Activated T-cell treated with anti-CD3 and anti-CD28 coated beads, Interleukin-2, amount 50 U/mL, for 4 hours (primary cell): ENCODE data around the gene SHISA7. TPM values are rescaled to one million over a fixed set of nuclear protein-coding genes. Genes with fewer than 3 reads are reported as not detected.

ENCODE experiments used
- ATAC-seq, 2 donors: fragments of 200-7000 bp; cut with Tn5 transposase; one replicate each; pipeline ENCODE4 v1.10.0; 2021
- DNase-seq: peaks from one replicate; pipeline ENCODE4 v3.0.0-alpha.2; 2020
- H3K27me3 Mint-ChIP-seq: one replicate; pipeline ENCODE4 v1.8.0; 2021; ENCODE audit warnings: low read depth, mixed read lengths
- H3K36me3 Mint-ChIP-seq: one replicate; pipeline ENCODE4 v1.8.0; 2022; ENCODE audit warnings: mixed read lengths; ENCODE audit not compliant: insufficient read depth
- H3K4me1 Mint-ChIP-seq: one replicate; pipeline ENCODE4 v1.8.0; 2021; ENCODE audit warnings: low read depth, mixed read lengths
- H3K4me3 Mint-ChIP-seq: one replicate; pipeline ENCODE4 v1.8.0; 2021; ENCODE audit warnings: mild to moderate bottlenecking, moderate library complexity, mixed read lengths
- H3K9me3 Mint-ChIP-seq: one replicate; pipeline ENCODE4 v1.8.0; 2021; ENCODE audit warnings: mixed read lengths
- total RNA-seq, 3 donors: library from RNA; stranded (reverse); gene quantifications; one replicate each; pipeline ENCODE4 v1.2.1, GENCODE V29; 2021

Gene SHISA7
- not detected for total RNA-seq

DNA sequence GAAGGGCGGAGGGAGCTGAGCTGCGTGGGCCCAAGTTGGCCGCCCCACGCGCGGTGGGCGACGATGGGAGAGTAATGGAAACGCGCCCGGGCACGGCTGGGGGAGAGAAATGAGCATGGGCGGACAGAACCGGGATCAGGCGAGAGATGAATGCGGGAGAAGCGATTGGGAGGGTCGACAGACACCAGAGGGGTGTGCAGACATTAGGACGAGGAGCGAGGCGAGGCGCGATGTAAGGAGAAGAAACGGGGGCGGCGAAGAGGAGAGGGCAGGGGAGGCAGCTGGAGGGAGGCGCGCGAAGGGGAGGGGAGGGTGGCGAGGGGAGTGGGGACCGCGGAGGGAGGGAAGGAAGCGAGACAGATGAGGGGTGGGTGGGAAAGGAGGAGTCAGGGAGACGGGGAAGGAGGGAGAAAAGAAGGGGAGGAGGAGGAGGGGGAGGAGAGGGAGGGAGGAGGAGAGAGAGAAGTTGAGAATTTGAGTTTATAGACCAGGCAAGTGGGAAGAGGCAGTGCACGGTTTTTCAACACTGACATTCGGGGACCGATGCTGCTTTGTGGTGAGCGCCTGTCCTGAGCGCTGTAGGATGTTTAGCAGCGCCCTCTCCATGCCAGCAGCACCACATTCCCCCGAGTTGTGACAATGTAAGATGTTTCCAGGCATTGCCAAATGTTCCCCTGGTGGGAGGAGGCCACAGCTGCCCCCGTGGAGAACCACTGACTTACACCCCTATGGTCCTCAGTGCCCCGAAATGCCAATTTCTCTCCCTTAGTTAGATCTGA lies at the start of gene SHISA7:
SHISA7 (minus strand) TSS at position 256 of the 779 bp plus-strand sequence. CDS start 437 bp downstream, outside the sequence.
- peaks cover 67% of the 10 kb centered on the region for H3K27me3 Mint-ChIP-seq
- no peak for DNase-seq
- H3K4me3 Mint-ChIP-seq = peak within 1 kb of the TSS; percentile 26
- no peaks in the 10 kb centered on the region for H3K9me3 Mint-ChIP-seq
- no peaks in the 10 kb centered on the region for H3K36me3 Mint-ChIP-seq
- H3K4me1 Mint-ChIP-seq = peaks cover 22% of the 10 kb centered on the region
- ATAC-seq = no peak

DNA sequence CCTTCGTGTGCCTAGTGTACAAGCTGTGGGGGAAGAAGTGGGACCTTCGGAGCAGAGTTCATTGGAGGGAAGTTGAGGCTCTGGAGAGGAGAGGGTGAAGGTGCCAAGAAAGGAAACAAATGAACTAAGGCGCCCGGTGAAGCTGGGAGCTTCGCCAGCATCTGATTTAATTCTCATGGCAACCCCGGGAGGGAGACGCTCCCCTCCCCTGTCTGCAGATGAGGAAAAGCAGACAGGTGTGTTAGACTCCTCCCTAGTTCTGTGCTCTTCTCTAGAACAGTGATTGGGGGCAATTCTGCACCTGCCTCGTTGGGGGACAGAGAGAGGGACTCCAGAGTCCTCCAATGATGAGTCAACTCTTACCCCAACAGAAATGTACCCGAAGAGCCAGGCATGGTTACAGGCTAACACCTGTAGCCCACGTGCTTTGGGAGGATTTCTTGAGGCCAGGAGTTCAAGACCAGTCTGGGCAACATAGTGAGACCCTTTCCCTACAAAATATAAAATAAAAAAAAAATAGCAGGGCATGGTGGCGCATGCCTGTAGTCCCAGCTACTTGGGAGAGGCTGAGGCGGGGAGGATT lies 49.4 kb upstream of the SHISA7 start:
- Mint-ChIP-seq H3K4me3 (no peak overlapping the region), H3K9me3 (no peaks in the 10 kb centered on the region), H3K36me3 (no peaks in the 10 kb centered on the region)

DNA sequence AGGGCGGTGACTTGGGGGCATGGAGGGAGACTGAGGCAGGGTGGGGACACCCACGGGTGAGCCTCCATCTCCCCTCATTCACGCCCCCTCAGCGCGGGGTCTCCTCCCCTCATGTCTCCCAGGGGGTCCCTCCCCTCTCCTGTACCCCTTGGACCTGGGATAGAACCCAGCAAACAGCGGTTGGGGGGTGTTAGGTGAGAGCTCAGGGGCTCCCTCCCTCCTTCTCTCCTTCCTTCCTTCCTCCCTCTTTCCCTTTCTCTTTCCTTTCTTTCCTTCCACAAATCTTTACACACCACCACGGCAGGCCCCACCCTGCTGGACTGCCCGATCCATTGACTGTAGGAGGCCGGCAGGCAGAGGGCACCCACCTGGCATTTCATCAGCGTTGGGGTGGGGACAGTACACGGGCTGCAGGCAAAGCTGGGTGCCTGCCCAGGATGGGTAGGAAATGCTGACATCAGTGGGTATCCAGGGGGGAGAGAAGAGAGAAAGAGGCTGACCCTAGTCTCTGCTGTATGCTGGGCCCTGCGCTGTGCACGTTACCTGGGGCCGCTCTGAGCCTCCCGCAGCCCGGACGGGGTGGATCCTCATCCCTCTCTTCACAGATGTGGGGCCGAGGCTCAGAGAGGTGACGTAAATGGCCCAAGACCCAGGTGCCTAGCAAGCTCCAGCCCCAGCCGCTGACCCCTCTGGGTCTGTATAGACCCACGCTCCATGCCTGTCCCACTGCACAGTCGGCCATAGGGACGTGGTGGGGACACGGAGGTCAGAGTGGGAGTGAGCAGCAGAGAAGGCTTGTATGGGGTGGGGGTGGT lies 48.7 kb upstream of the SHISA7 start:
- Mint-ChIP-seq H3K4me1 (peaks cover 9% of the 10 kb centered on the region), H3K36me3 (no peaks in the 10 kb centered on the region), H3K9me3 (no peaks in the 10 kb centered on the region), H3K4me3 (no peak overlapping the region), H3K27me3 (peaks cover 7% of the 10 kb centered on the region)
- DNase-seq (no peak), ATAC-seq (no peak)

More for the DNA sequence above, 49.4 kb upstream of the SHISA7 start:
- H3K4me1 Mint-ChIP-seq = peaks cover 3% of the 10 kb centered on the region
- H3K27me3 Mint-ChIP-seq = peaks cover 7% of the 10 kb centered on the region
- no peak for ATAC-seq
- DNase-seq = no peak

DNA sequence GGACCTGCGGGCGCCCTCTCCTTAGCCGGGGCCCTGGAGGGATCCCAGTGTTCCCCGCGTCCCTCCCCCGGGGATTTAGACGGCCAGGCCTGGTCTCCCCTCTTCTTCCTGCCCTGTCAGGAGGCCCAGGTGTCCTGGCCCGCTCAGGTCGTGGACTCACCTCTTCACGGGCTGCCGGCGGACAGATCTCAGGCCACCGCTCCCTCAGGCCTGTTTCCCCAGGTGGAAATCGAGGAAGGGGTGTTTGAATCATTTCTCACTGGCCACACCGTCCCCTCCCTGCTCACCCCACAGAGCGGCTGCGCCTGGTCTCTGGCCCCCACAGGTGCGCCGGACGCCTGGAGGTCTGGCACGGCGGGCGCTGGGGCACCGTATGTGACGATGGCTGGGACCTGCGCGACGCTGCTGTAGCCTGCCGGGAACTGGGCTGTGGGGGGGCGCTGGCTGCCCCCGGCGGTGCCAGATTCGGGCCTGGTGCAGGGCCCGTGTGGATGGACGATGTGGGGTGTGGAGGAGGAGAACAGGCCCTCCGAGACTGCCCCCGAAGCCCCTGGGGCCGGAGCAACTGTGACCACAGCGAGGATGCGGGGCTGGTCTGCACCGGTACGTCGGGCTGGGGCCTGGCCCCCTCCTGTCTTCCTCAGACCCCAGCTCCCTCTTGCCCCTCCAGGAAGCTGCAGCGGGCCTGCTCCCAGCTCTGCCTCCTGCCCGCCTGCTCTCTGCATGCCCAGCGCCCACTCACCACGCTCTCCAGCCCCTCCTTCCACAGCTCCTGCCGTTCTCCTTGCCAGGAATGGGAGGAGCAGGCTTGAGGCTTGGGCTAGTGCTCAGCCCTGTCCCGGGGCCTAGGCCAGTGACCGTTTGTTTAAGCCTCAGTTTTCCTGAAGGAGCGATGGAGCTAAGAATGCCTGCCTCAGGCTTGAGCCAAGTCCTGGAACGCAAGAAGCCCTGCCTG lies 47.7 kb upstream of the SHISA7 start:
- DNase-seq (no peak), ATAC-seq (no peak)
- Mint-ChIP-seq H3K9me3 (no peaks in the 10 kb centered on the region), H3K4me1 (peaks cover 13% of the 10 kb centered on the region), H3K4me3 (no peak overlapping the region), H3K36me3 (no peaks in the 10 kb centered on the region), H3K27me3 (peaks cover 7% of the 10 kb centered on the region)

DNA sequence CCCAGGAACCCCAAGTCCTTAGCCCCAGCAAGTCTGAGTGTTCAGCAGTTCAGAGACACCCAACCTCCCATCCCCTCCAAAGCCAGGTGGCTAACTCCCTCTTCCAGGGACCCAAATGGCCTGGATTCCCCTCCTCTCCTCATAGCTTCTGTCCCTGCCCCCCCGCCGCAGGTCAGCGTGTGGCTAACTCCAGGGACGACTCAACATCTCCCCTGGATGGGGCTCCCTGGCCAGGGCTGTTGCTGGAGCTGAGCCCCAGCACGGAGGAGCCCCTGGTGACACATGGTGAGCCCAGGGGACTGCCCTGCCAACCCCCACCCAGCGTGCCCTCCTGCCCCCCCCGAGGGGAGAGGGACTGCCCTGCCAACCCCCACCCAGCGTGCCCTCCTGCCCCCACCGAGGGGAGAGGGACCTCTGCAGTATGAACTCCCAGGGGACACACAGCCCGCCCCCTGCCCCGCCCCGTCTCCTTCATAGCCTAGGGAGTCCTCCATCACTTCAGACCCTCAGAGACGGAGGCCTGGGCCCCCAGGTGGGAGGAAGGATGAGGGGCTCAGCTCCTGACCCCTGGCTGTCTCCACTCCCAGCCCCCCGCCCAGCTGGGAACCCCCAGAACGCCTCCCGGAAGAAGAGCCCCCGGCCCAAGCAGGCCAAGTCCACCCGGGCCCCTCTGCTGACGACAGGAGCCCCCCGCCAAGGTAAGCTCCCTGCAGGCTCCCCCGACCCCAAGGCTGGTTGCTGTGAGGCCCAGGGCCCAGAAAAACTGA lies 46.8 kb upstream of the SHISA7 start:
- Mint-ChIP-seq H3K27me3 (peaks cover 7% of the 10 kb centered on the region), H3K9me3 (no peaks in the 10 kb centered on the region), H3K36me3 (no peaks in the 10 kb centered on the region), H3K4me1 (peaks cover 13% of the 10 kb centered on the region), H3K4me3 (no peak overlapping the region)
- DNase-seq = no peak
- ATAC-seq = no peak

DNA sequence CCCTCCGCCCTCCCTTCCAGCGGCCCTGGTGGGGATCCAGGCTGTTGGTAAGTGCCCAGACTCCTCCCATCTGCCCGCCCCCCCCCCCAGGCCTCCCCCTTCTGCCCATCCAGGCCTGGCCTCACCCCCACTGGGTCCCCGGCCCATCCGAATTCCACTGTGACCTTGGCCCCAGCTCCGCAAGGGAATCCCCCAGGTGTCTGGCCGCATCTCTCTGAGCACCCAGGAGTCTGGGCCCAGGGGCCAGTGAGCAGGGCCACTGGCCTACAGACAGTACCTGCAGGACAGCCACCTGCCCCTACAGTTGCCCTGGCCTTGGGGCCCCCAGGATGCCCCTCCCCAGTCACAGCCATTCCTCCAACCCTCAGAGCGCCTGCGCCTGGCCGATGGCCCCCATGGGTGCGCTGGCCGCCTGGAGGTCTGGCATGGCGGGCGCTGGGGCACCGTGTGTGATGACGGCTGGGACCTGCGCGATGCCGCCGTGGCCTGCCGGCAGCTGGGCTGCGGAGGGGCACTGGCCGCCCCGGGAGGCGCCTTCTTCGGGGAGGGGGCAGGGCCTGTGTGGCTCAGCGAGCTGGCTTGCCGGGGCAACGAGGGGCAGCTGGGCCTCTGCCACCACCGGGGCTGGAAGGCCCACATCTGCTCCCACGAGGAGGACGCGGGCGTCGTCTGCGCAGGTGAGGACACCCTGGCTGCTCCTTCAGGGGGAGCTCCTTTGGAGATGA lies 46.0 kb upstream of the SHISA7 start:
- no peak overlapping the region for H3K4me3 Mint-ChIP-seq

DNA sequence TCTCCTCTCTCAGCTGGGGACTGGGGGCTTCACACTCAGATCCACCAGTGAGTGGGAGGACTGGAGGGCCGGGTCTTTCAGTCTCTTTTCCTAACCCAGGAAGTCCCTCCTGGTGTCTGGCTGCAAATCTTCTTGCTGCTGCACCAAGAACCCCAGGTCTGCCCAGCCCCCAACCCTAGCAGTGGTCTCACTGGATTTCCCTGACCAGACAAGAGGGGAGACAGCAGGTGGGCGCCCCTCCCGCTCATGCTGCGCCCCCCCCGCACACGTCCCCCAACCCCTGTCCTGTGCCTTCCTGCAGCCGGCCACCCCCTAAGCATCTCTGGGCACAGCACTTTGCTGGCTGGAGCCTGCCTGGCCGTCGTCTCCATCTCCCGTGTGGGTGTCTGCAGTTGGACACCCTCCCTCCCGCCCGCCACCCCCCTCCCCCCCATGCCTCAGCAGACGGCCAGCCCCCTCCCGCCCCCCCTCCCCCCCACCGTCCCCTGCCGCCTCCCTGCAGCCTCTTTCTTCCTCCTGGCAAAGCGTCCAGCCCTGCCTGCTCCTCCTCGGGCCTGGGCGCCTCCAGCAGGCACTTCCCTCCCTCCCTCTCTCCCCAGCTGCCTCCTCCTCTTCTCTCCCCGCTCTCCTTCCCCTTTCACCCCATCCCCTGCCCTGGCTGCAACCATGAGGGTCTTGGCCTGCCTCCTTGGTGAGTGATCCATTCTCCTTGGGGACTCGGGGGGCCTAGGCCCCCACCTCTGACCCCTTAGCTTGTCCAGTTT lies 45.0 kb upstream of the SHISA7 start, which contains the start of gene SSC5D:
SSC5D (plus strand) TSS at position 513 of the 764 bp plus-strand sequence; CDS start at position 667, 154 bp downstream.
- H3K36me3 Mint-ChIP-seq = no peaks in the 10 kb centered on the region
- H3K4me3 Mint-ChIP-seq = peak within 1 kb of the TSS; percentile 64
- ATAC-seq (no peak), DNase-seq (no peak)
- H3K4me1 Mint-ChIP-seq = peaks cover 15% of the 10 kb centered on the region
- no peaks in the 10 kb centered on the region for H3K9me3 Mint-ChIP-seq
- peaks cover 5% of the 10 kb centered on the region for H3K27me3 Mint-ChIP-seq

More for the DNA sequence above, 46.0 kb upstream of the SHISA7 start:
- ATAC-seq = no peak
- peaks cover 7% of the 10 kb centered on the region for H3K27me3 Mint-ChIP-seq
- H3K4me1 Mint-ChIP-seq = peaks cover 15% of the 10 kb centered on the region
- H3K9me3 Mint-ChIP-seq = no peaks in the 10 kb centered on the region
- no peak for DNase-seq
- H3K36me3 Mint-ChIP-seq = no peaks in the 10 kb centered on the region

DNA sequence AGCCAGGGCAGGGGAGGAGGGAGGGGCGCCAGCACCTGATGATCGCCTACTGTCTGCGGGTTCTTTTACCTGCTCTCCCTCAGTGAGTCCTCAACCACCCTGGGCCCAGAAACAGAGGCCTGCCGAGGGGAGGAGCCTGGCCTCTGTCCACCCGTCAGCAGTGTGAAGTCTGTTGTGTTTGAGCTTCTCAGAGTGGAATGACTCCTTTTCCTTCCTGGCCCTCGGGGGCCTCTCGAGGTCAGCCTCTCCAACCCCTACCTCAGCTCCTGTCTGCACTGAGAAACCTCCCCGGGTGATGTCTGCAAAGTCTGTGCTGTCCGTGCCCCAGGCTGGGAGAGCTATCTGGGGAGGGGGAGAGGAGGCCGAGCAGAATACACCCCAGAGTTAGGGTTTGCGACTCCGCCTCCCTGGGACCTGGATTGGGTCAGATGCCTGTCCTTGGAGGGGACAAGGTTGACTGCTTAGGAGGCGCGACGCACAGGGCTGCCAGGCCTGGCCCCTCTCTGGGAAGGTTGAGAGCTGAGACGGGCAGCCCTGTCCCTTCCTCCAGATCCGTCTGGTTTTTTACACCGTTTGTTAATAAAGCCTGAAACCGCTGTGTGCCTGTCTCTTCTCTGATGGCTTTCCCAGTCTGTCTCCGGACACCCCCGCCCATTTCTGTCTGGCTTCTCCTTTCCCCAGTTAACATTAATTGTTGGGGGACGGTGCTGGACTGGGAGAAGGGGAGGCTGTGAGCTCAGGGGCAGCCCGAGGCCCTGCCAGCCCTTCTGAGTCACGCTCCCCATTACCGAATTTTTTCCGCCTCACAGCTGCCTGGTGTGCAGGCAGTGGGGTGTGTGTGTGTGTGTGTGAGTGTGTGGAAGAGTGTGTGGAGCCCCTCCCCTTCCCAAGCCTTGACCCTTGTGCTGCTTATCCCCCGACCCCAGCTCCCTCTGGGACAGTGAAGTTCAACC lies 44.1 kb upstream of the SHISA7 start:
- Mint-ChIP-seq H3K36me3 (no peaks in the 10 kb centered on the region), H3K4me3 (peak overlapping the region; percentile 64), H3K4me1 (peaks cover 15% of the 10 kb centered on the region), H3K9me3 (no peaks in the 10 kb centered on the region), H3K27me3 (peaks cover 2% of the 10 kb centered on the region)
- peak; percentile 54 for DNase-seq
- peak; percentile 36 for ATAC-seq

DNA sequence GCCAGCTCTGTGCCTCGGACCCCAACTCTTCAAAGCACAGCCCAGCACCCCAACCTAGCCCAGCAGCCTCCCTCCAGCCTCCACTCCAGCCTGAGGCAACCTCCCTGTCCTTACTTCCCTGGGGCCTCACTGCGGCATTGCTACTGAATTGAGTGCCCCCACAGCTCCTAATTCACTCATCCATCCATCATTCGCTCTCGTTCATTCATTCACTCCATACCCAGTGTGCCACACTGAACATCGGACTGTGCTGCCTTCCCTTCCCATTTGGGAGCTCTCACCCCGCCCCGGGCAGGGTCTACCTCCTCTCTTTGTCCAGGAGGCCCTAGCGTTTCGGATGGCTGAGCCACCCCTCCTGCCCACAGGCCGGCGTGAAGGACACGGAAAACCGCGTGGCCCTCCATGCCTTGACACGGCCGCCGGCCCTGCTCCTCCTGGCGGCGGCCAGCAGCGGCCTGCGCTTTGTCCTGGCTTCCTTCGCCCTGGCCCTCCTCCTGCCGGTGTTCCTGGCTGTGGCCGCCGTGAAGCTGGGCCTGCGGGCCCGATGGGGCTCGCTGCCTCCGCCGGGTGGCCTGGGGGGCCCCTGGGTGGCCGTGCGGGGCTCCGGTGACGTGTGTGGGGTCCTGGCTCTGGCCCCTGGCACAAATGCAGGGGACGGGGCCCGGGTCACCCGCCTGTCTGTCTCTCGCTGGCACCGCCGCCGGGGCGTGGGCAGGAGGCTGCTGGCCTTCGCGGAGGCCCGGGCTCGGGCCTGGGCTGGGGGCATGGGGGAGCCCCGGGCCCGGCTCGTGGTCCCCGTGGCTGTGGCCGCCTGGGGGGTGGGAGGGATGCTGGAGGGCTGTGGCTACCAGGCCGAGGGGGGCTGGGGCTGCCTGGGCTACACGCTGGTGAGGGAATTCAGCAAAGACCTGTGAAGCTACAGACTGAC lies 43.2 kb upstream of the SHISA7 start:
- peak overlapping the region; percentile 76 for H3K4me3 Mint-ChIP-seq
- H3K36me3 Mint-ChIP-seq = peaks cover 1% of the 10 kb centered on the region
- peaks cover 15% of the 10 kb centered on the region for H3K4me1 Mint-ChIP-seq
- DNase-seq (no peak), ATAC-seq (no peak)
- no peaks in the 10 kb centered on the region for H3K9me3 Mint-ChIP-seq
- H3K27me3 Mint-ChIP-seq = no peaks in the 10 kb centered on the region

DNA sequence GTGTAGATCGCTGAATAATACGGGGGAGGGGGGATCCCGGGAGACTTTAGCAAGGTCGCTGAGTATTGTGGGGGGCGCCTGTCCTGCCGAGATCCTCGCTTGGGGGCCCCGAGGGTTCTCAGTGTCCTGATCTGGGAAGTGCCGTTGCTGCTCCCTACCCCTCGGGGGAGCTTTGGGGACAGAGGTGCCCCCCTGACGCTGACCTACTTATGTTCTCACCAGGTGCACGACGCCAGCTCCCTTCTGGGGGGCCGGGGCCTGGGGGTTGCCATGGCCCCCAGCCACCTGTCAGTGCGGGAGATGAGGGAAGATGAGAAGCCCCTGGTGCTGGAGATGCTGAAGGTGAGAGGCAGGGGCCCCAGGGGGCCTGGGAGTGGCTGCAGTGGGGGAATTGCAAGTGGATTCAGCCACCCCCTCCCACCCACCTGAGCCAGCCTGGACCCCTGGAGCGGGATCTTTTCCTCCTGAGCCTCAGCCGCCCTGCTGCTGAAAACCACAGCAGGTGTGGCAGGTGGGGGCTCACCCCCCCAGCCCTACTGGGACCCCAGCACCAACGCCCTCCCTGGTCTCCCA lies 42.4 kb upstream of the SHISA7 start:
- H3K9me3 Mint-ChIP-seq = no peaks in the 10 kb centered on the region
- H3K36me3 Mint-ChIP-seq = peaks cover 2% of the 10 kb centered on the region
- peaks cover 15% of the 10 kb centered on the region for H3K4me1 Mint-ChIP-seq
- ATAC-seq (peak in 1 of 2 donors; percentile 4), DNase-seq (no peak)
- peak overlapping the region; percentile 79 for H3K4me3 Mint-ChIP-seq
- H3K27me3 Mint-ChIP-seq = no peaks in the 10 kb centered on the region
